Fibroblast of pulmonary artery (primary cell): ENCODE results near the gene GDAP1L1.

Source experiments
- DNase-seq: peaks from one replicate; pipeline ENCODE4 v3.0.0-alpha.2; 2010; ENCODE audit warnings: low read depth
- H3K4me3 ChIP-seq: replicated peaks from 2 replicates; pipeline ENCODE4 v1.5.1; 2011; ENCODE audit warnings: low read depth, mild to moderate bottlenecking, control low read depth, low read length, moderate library complexity
- CTCF ChIP-seq: IDR thresholded peaks from 2 replicates; pipeline ENCODE4 v1.5.1; 2011; ENCODE audit warnings: mild to moderate bottlenecking, control low read depth, low read length, inconsistent platforms; ENCODE audit errors: missing control alignments

GDAP1L1 gene

GRCh38 chr20:44271915-44272663 is 25.0 kb downstream of the GDAP1L1 start:
- no peak overlapping the region for H3K4me3 ChIP-seq
- TF ChIP-seq CTCF: peak; percentile 10
- no peak for DNase-seq

GRCh38 chr20:44273231-44274215 is 26.4 kb downstream of the GDAP1L1 start:
- no peak for TF ChIP-seq CTCF
- H3K4me3 ChIP-seq: no peak overlapping the region
- DNase-seq: no peak

- no peak for DNase-seq
- no peak overlapping the region for H3K4me3 ChIP-seq
- no peak for TF ChIP-seq CTCF
Measured at GRCh38 chr20:44274303-44275017, 27.4 kb downstream of the GDAP1L1 start.

- peak; percentile 55 for DNase-seq
- no peak for TF ChIP-seq CTCF
- no peak overlapping the region for H3K4me3 ChIP-seq
Measured at GRCh38 chr20:44279228-44279627, 32.1 kb downstream of the GDAP1L1 start.

GRCh38 chr20:44280387-44280786 is 33.3 kb downstream of the GDAP1L1 start:
- no peak overlapping the region for H3K4me3 ChIP-seq
- DNase-seq: no peak
- no peak for TF ChIP-seq CTCF

GRCh38 chr20:44282192-44282591 is 35.1 kb downstream of the GDAP1L1 start:
- TF ChIP-seq CTCF: no peak
- no peak overlapping the region for H3K4me3 ChIP-seq
- DNase-seq: no peak
